Amniotic stem cell (primary cell): Measurements from ENCODE around the gene TNFRSF18.
A peak's percentile ranks its signal among the peaks of the same experiment; 100 is the strongest.

ENCODE experiments used
- DNase-seq: peaks from one replicate; lab custom pipeline; 2025; lab: John Stamatoyannopoulos, UW

Gene TNFRSF18

GRCh38 chr1:1211541-1212441 lies 5.4 kb upstream of the TNFRSF18 start:
- no peak for DNase-seq

GRCh38 chr1:1210726-1211540 lies 4.5 kb upstream of the TNFRSF18 start:
- DNase-seq, result no peak

GRCh38 chr1:1208713-1209433 lies 2.5 kb upstream of the TNFRSF18 start:
- DNase-seq, result no peak

GRCh38 chr1:1207571-1207892 lies 1.1 kb upstream of the TNFRSF18 start:
- DNase-seq, result no peak

GRCh38 chr1:1206966-1207531 lies 657 bp upstream of the TNFRSF18 start:
- no peak for DNase-seq

GRCh38 chr1:1205769-1206375 lies 520 bp downstream of the TNFRSF18 start:
- no peak for DNase-seq

GRCh38 chr1:1204998-1205768 lies 1.2 kb downstream of the TNFRSF18 start:
- no peak for DNase-seq

GRCh38 chr1:1204425-1204920 lies 1.9 kb downstream of the TNFRSF18 start:
- no peak for DNase-seq

GRCh38 chr1:1203561-1204424 lies 2.6 kb downstream of the TNFRSF18 start:
- DNase-seq, result no peak

GRCh38 chr1:1202831-1203560 lies 3.4 kb downstream of the TNFRSF18 start:
- no peak for DNase-seq

GRCh38 chr1:1200876-1201810 lies 5.2 kb downstream of the TNFRSF18 start:
- DNase-seq, result peak; percentile 8

GRCh38 chr1:1199961-1200875 lies 6.2 kb downstream of the TNFRSF18 start:
- DNase-seq, result no peak

GRCh38 chr1:1199141-1199960 lies 7.0 kb downstream of the TNFRSF18 start:
- no peak for DNase-seq

- DNase-seq, result no peak
These were observed 7.8 kb downstream of the TNFRSF18 start for GRCh38 chr1:1198423-1199140.
